GM12878 (cell line): ENCODE results near the gene PIGS. TPM values are rescaled to one million over a fixed set of nuclear protein-coding genes. Genes with fewer than 3 reads are reported as not detected.

Experiments
- CHD2 ChIP-seq: IDR thresholded peaks from 2 replicates; pipeline ENCODE4 v1.6.1; 2011; ENCODE audit warnings: low read depth, low read length, improper control_type of control experiment, borderline replicate concordance
- CHD4 ChIP-seq: fragments of 200-600 bp; sonication (generic); IDR thresholded peaks from 2 replicates; pipeline ENCODE4 v1.6.1; 2016; ENCODE audit warnings: mild to moderate bottlenecking
- EED ChIP-seq: sonication (generic); IDR thresholded peaks from 2 replicates; pipeline ENCODE4 v1.6.1; 2016; ENCODE audit warnings: antibody characterized with exemption, low read depth
- IKZF2 ChIP-seq, 2 experiments: fragments of 450-650 bp; IDR thresholded peaks; 2 replicates each; pipeline ENCODE4 v1.6.1; 2017; ENCODE audit warnings: mild to moderate bottlenecking in 2 of 2, moderate library complexity in 2 of 2
- MYB ChIP-seq: fragments of 150-350 bp; IDR thresholded peaks from 2 replicates; pipeline ENCODE4 v1.6.1; 2014; ENCODE audit warnings: mild to moderate bottlenecking, low read depth, low read length, borderline replicate concordance
- NR2C1 ChIP-seq: fragments of 450-650 bp; IDR thresholded peaks from 2 replicates; pipeline ENCODE4 v1.6.1; 2017; ENCODE audit warnings: antibody characterized with exemption, mild to moderate bottlenecking, moderate library complexity
- NR2F1 ChIP-seq: fragments of 450-650 bp; conservative IDR thresholded peaks from 2 replicates; pipeline ENCODE4 v1.6.1; 2017; ENCODE audit warnings: mild to moderate bottlenecking
- POLR2AphosphoS5 ChIP-seq: IDR thresholded peaks from 2 replicates; pipeline ENCODE4 v1.6.1; 2011; ENCODE audit warnings: mild to moderate bottlenecking, low read length, inconsistent platforms
- RAD51 ChIP-seq: fragments of 450-650 bp; IDR thresholded peaks from 2 replicates; pipeline ENCODE4 v1.6.1; 2016; ENCODE audit warnings: moderate library complexity, mild to moderate bottlenecking, inconsistent platforms
- SMAD5 ChIP-seq: IDR thresholded peaks from 2 replicates; pipeline ENCODE4 v1.6.1; 2016; ENCODE audit warnings: antibody characterized with exemption, low read depth
- SREBF2 ChIP-seq: IDR thresholded peaks from 2 replicates; pipeline ENCODE4 v1.6.1; 2012; ENCODE audit warnings: mild to moderate bottlenecking, low read length
- SRF ChIP-seq, 2 experiments: IDR thresholded peaks; 2 replicates each; pipeline ENCODE4 v1.6.1; 2011; ENCODE audit warnings: low read depth in 2 of 2, low read length in 2 of 2, mild to moderate bottlenecking in 1 of 2, moderate library complexity in 1 of 2
- TCF3 ChIP-seq: IDR thresholded peaks from 2 replicates; pipeline ENCODE4 v1.6.1; 2012; ENCODE audit warnings: low read depth, mild to moderate bottlenecking, low read length, borderline replicate concordance; ENCODE audit not compliant: insufficient read depth
- YY1 ChIP-seq: IDR thresholded peaks from 2 replicates; pipeline ENCODE4 v1.6.1; 2011; ENCODE audit warnings: low read depth, mild to moderate bottlenecking, low read length
- ZNF274 ChIP-seq: IDR thresholded peaks from one replicate; pipeline ENCODE4 v1.8.0; 2011; ENCODE audit not compliant: insufficient read length, insufficient read depth
- ZNF622 ChIP-seq: fragments of 450-650 bp; IDR thresholded peaks from 2 replicates; pipeline ENCODE4 v1.6.1; 2017; ENCODE audit warnings: mild to moderate bottlenecking, inconsistent platforms
- polyA plus RNA-seq, 11 experiments: library from polyadenylated mRNA; depleted of rRNA in 4 of 11; unstranded in 6 of 11; stranded (reverse) in 5 of 11; fragments of >200 nt; fragmentation: Nextera tagmentation in 4 of 11; fragmentation: Illumina TruSeq in 1 of 11; extraction: Ambion mirVana in 4 of 11; extraction: Trizol in 1 of 11; gene quantifications; 1 replicate in 1 of 11; 2 replicates in 10 of 11; pipeline versions ENCODE4 v1.2.1 to v1.2.3, GENCODE V29; 2011 to 2016; ENCODE audit warnings: inconsistent platforms in 2 of 11, missing spikeins in 2 of 11, low read depth in 1 of 11
- total RNA-seq, 4 experiments: library from RNA; depleted of rRNA in 3 of 4; stranded (reverse); fragments of >200 nt in 3 of 4; fragmentation: Illumina TruSeq in 1 of 4; extraction: Trizol in 1 of 4; gene quantifications; 2 replicates each; pipeline versions ENCODE4 v1.2.1 to v1.2.3, GENCODE V29; 2013 to 2021
- TF ChIP-seq, protein P1 (sequence below): IDR thresholded peaks from 2 replicates; pipeline ENCODE4 v1.6.1; 2011; ENCODE audit warnings: low read depth, low read length, improper control_type of control experiment, borderline replicate concordance
- TF ChIP-seq, protein P2 (sequence below): IDR thresholded peaks from 2 replicates; pipeline ENCODE4 v1.6.1; 2012; ENCODE audit warnings: mild to moderate bottlenecking, low read depth, low read length
- TF ChIP-seq, protein P3 (sequence below): fragments of 450-650 bp; IDR thresholded peaks from 2 replicates; pipeline ENCODE4 v1.6.1; 2018; ENCODE audit warnings: borderline replicate concordance, mild to moderate bottlenecking; ENCODE audit not compliant: partially characterized antibody
- TF ChIP-seq, protein P4 (sequence below): IDR thresholded peaks from 2 replicates; pipeline ENCODE4 v1.6.1; 2012; ENCODE audit warnings: low read depth, low read length, improper control_type of control experiment
- TF ChIP-seq, protein P5 (sequence below): IDR thresholded peaks from 2 replicates; pipeline ENCODE4 v1.6.1; 2012; ENCODE audit warnings: low read depth, low read length, improper control_type of control experiment

PIGS gene
- total and polyA plus RNA-seq, 10 of the 15 experiments (the other 5 are each of a cell fraction or from before 2014, with no cell fraction given), result 27.5 to 73.7 (median 50.7) TPM

DNA sequence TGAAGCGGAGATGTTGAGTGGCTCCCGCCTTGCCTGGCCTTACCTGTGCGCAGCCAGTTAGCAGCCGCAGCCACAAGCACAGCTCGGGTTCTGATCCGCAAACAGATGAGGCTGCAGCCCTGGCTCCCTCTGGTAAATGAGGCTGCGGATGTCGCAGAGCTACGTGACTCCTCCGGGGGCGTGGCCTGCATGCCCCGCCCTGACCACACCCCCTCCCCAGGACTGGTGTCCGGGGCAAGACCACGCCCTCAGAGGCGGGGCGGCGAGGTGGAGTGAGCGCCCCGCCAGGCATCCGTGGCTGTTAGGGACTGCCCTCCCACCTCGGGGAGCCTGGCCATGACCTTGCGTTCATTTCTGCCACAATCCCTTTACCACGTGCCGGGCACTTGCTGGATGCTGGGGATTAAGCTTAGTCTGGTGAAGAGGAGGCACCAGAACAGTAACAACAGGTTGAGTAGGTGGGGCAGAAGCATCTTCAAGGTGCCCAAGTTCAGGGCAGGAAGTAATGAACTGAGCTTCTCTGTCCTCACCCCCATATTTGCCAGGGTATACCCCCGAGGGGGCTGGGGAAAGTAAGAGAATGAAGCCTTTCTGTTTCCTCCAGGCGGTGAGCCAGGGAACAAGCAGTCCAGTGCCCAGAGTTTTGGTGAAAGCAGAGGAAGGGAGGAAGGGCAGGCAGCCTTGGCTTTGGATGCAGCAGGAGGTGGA is 5.6 kb upstream of the PIGS start, which contains the start of gene ALDOC (continued):
- TF ChIP-seq, protein P1, sequence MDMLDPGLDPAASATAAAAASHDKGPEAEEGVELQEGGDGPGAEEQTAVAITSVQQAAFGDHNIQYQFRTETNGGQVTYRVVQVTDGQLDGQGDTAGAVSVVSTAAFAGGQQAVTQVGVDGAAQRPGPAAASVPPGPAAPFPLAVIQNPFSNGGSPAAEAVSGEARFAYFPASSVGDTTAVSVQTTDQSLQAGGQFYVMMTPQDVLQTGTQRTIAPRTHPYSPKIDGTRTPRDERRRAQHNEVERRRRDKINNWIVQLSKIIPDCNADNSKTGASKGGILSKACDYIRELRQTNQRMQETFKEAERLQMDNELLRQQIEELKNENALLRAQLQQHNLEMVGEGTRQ, result no peak; the same call in 1 of the 2 replicates
- no peak for TF ChIP-seq ZNF274
- 0 out of 2 replicates have a peak, but pooled peaks have one; percentile 53 for TF ChIP-seq SREBF2
- TF ChIP-seq SMAD5, result peak; percentile 69; the same call in 1 of the 2 replicates
- TF ChIP-seq CHD2, result peak; percentile 12; the same call in 1 of the 2 replicates
- TF ChIP-seq NR2F1, result peak; percentile 84
- TF ChIP-seq SRF (IDR thresholded peaks at IDR 0.05; ENCODE audit: low read depth in 2 of 2, low read length in 2 of 2), result peak in 1 of 2 experiments; percentile 54; a peak in 1 of 4 replicates
- TF ChIP-seq, protein P2, sequence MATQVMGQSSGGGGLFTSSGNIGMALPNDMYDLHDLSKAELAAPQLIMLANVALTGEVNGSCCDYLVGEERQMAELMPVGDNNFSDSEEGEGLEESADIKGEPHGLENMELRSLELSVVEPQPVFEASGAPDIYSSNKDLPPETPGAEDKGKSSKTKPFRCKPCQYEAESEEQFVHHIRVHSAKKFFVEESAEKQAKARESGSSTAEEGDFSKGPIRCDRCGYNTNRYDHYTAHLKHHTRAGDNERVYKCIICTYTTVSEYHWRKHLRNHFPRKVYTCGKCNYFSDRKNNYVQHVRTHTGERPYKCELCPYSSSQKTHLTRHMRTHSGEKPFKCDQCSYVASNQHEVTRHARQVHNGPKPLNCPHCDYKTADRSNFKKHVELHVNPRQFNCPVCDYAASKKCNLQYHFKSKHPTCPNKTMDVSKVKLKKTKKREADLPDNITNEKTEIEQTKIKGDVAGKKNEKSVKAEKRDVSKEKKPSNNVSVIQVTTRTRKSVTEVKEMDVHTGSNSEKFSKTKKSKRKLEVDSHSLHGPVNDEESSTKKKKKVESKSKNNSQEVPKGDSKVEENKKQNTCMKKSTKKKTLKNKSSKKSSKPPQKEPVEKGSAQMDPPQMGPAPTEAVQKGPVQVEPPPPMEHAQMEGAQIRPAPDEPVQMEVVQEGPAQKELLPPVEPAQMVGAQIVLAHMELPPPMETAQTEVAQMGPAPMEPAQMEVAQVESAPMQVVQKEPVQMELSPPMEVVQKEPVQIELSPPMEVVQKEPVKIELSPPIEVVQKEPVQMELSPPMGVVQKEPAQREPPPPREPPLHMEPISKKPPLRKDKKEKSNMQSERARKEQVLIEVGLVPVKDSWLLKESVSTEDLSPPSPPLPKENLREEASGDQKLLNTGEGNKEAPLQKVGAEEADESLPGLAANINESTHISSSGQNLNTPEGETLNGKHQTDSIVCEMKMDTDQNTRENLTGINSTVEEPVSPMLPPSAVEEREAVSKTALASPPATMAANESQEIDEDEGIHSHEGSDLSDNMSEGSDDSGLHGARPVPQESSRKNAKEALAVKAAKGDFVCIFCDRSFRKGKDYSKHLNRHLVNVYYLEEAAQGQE, result no peak
- TF ChIP-seq MYB, result no peak
- TF ChIP-seq, protein P3, sequence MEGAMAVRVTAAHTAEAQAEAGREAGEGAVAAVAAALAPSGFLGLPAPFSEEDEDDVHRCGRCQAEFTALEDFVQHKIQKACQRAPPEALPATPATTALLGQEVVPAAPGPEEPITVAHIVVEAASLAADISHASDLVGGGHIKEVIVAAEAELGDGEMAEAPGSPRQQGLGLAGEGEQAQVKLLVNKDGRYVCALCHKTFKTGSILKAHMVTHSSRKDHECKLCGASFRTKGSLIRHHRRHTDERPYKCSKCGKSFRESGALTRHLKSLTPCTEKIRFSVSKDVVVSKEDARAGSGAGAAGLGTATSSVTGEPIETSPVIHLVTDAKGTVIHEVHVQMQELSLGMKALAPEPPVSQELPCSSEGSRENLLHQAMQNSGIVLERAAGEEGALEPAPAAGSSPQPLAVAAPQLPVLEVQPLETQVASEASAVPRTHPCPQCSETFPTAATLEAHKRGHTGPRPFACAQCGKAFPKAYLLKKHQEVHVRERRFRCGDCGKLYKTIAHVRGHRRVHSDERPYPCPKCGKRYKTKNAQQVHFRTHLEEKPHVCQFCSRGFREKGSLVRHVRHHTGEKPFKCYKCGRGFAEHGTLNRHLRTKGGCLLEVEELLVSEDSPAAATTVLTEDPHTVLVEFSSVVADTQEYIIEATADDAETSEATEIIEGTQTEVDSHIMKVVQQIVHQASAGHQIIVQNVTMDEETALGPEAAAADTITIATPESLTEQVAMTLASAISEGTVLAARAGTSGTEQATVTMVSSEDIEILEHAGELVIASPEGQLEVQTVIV, result no peak
- peak; percentile 47; the same call in 1 of the 2 replicates for TF ChIP-seq NR2C1
- no peak for TF ChIP-seq CHD4
- TF ChIP-seq YY1, result no peak
- TF ChIP-seq POLR2AphosphoS5, result peak; percentile 91
- no peak for TF ChIP-seq ZNF622
- TF ChIP-seq IKZF2 (IDR thresholded peaks at IDR 0.05), result no peak
- TF ChIP-seq RAD51, result peak; percentile 72
- TF ChIP-seq, protein P4, sequence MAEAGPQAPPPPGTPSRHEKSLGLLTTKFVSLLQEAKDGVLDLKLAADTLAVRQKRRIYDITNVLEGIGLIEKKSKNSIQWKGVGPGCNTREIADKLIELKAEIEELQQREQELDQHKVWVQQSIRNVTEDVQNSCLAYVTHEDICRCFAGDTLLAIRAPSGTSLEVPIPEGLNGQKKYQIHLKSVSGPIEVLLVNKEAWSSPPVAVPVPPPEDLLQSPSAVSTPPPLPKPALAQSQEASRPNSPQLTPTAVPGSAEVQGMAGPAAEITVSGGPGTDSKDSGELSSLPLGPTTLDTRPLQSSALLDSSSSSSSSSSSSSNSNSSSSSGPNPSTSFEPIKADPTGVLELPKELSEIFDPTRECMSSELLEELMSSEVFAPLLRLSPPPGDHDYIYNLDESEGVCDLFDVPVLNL, result no peak
- no peak for TF ChIP-seq EED
- 0 out of 2 replicates have a peak, but pooled peaks have one; percentile 43 for TF ChIP-seq TCF3
- TF ChIP-seq, protein P5, sequence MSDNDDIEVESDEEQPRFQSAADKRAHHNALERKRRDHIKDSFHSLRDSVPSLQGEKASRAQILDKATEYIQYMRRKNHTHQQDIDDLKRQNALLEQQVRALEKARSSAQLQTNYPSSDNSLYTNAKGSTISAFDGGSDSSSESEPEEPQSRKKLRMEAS, result peak; percentile 77; the same call in 1 of the 2 replicates
